Measurements from ENCODE around the gene TNRC18.

Gene TNRC18

DNA sequence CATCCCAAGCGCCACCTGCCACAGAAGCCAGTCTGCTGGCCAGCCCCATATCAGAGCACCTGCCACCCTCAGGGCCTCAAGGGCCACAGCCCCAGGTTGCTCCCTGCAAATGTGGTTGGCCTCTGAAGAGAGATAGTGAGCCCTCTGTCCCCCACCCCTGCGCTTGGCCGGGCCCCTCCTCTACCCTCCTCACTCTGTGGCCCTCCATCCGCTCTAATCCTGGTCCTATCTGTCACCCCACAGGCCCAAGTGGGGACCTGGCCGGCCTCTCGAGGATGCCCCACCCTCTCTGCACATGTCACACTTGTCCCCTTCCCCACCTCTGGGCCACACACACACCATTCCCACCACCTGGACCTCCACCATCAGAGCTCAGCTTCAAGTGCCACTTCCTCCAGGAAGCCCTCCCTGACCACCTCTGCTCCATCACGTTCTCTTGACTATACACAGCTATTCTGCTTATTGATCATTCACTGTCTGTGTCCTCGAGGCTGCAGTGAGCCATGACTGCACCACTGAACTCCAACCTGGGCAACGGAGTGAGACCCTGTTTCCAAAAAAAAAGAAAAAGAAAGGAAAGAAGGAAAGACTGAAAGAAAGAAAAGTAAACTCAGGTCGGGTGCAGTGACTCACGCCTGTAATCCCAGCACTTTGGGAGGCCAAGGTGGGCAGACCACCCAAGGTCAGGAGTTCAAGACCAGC, 42.4 kb downstream of the TNRC18 start:
- DNase-seq (ENCODE audit: low spot score) = no peak
- in situ Hi-C loops (cut with MboI; ENCODE audit: low sequenced_read_pairs, unreplicated experiment) = no loop called here
- TF ChIP-seq, protein P1, sequence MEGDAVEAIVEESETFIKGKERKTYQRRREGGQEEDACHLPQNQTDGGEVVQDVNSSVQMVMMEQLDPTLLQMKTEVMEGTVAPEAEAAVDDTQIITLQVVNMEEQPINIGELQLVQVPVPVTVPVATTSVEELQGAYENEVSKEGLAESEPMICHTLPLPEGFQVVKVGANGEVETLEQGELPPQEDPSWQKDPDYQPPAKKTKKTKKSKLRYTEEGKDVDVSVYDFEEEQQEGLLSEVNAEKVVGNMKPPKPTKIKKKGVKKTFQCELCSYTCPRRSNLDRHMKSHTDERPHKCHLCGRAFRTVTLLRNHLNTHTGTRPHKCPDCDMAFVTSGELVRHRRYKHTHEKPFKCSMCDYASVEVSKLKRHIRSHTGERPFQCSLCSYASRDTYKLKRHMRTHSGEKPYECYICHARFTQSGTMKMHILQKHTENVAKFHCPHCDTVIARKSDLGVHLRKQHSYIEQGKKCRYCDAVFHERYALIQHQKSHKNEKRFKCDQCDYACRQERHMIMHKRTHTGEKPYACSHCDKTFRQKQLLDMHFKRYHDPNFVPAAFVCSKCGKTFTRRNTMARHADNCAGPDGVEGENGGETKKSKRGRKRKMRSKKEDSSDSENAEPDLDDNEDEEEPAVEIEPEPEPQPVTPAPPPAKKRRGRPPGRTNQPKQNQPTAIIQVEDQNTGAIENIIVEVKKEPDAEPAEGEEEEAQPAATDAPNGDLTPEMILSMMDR (IDR thresholded peaks at IDR 0.05; ENCODE audit: borderline replicate concordance, control extremely low read depth, extremely low read depth, insufficient read depth, missing control alignments) = no peak

DNA sequence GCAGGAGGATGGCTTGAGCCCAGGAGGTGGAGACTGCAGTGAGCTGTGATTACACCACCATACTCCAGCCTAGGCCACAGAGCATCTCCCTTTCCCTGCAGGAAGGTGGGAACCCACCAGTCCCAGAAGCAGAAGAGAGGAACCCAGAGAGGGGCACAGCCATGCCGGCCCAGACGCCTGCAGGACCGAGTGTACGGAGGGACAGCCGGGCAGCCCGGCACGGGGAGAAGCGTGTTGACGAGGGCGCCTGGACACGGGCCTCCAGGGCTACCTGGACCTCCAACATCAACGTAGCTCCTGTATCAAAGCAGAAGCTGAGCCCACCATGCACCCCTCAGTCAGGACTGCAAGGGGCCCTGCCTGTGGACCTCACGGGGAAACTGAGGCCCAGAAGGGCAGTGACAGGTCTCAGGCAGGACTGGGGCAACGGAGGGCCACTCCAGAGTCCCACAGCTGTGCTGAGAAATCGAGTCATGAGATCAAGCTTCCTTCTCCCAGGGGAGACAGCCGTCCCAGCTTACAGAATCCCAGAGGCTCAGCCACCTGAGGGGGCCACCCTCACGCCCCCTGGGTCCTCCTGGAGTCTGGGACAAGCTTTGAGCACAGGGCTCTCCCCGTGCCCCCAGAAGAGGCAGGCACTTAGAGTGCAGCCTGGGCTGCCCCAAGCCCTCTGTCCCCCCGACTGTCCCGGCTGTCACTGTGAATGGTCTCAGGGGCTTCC, 43.1 kb downstream of the TNRC18 start:
- TF ChIP-seq, protein P1 (IDR thresholded peaks at IDR 0.05; ENCODE audit: borderline replicate concordance, control extremely low read depth, extremely low read depth, insufficient read depth, missing control alignments) = no peak
- in situ Hi-C loops (cut with MboI; ENCODE audit: low sequenced_read_pairs, unreplicated experiment) = no loop called here
- no peak for DNase-seq (ENCODE audit: low spot score)

DNA sequence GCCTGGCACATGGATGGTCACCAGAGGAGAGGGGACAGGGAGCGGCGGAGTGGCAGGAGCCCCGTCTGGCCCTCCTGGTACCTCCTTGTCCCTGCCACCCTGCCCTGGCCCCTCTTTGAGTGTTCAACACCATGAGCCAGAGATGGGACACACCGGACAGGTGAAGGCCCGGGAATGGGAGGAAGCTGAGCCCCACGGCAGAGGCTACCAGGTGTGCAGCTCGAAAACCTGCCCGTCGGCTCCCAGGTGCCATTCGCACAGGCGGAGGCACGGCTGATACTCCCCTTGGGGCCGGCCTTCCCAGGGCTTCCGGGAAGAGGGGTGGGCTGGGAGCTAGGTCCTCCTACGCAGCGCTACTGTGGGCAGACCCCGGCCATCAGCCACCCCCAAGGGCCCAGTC, 44.1 kb downstream of the TNRC18 start:
- in situ Hi-C loops (cut with MboI; ENCODE audit: low sequenced_read_pairs, unreplicated experiment) = no loop called here
- DNase-seq (ENCODE audit: low spot score) = no peak
- TF ChIP-seq, protein P1 (IDR thresholded peaks at IDR 0.05; ENCODE audit: borderline replicate concordance, control extremely low read depth, extremely low read depth, insufficient read depth, missing control alignments) = no peak

DNA sequence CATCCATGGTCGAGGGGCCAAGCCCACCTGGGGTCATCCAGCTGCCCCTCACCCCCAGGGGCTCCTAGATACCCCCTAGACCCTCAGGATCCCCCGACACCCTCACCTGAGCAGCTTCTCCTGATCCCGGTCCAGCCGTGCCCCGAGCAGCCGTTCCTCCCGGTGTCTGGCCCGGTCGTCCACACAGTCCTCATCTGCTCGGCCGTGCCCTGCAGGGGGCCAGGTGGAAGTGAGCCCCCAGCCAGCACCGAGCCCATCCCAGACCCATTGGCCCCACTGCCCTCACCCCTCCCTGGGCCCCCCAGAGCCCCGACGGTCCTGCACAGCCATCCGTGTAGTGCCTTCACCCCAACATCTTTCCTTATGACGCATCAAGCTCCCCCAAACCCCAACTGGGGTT, 45.8 kb downstream of the TNRC18 start:
- in situ Hi-C loops (cut with MboI; ENCODE audit: low sequenced_read_pairs, unreplicated experiment) = no loop called here
- DNase-seq (ENCODE audit: low spot score) = no peak
- TF ChIP-seq, protein P1 (IDR thresholded peaks at IDR 0.05; ENCODE audit: borderline replicate concordance, control extremely low read depth, extremely low read depth, insufficient read depth, missing control alignments) = no peak

DNA sequence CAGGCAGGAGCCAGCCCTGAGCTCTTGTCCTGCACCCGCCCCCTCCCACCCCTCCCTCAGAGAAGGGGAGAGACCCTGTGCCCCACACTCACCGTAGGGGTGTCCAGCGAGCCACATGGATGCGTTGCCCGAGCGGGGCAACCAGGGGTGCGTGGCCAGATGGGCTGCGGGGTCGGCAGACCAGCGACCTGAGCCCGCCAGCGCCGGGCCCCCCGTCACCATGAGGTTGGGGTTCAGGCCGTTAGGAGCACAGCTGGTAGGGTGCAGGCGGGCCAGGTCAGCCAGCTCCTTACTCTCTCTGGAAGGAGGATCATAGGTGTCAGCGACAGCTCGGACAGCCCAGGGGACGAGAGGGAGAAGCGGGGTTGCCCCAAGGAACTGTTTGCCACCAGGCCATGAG, 46.4 kb downstream of the TNRC18 start:
- DNase-seq (ENCODE audit: low spot score) = no peak
- TF ChIP-seq, protein P1 (IDR thresholded peaks at IDR 0.05; ENCODE audit: borderline replicate concordance, control extremely low read depth, extremely low read depth, insufficient read depth, missing control alignments) = no peak
- in situ Hi-C loops (cut with MboI; ENCODE audit: low sequenced_read_pairs, unreplicated experiment) = no loop called here

DNA sequence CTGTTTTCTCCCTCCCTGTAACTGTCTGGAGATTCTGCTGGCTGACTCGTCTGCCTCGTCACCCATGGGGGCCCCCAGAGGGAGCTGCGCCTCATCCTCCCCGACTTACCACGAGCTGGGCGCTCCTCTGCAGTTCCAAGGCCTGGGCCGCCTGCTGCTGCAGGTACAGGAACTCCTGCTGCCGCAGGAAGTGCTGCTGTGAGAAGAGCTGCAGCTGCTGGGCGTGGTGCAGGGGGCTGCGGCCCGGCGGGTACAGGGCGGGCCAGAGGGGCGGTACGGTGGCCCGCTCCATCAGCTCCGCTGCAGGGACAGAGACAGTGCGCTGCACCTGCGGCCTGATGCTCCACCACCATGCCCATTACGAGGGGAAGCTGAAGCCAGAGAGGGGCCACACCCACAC, 47.7 kb downstream of the TNRC18 start:
- TF ChIP-seq, protein P1 (IDR thresholded peaks at IDR 0.05; ENCODE audit: borderline replicate concordance, control extremely low read depth, extremely low read depth, insufficient read depth, missing control alignments) = no peak
- DNase-seq (ENCODE audit: low spot score) = no peak
- in situ Hi-C loops (cut with MboI; ENCODE audit: low sequenced_read_pairs, unreplicated experiment) = no loop called here
